ENCODE results near the gene LUM. TPM values are rescaled to one million over a fixed set of nuclear protein-coding genes. Genes with fewer than 3 reads are reported as not detected.

The LUM gene
- total RNA-seq, 1 donor from 2014 or later: 14.2 TPM

DNA sequence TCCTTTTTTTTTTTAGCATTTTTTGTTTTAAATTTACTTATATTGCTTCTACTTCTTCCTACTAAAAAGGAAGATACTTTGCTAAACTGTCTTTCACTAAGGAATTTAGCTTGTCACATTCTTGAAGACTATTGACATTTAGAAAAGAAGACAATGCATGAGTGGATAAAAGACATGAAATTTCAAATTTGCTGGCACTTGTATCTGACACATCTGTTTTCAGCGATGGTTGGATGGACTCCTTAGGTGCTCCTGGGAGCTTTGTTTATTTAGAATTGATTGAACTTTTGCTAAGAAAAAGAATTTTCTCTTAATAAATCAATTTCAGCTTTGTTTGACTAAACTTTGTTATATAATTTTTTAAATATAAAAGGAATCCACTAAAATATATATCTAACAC is 50.2 kb downstream of the LUM start:
- H3K4me3 ChIP-seq (ENCODE audit: low read depth, low read length): no peak overlapping the region
- no peaks in the 10 kb centered on the region for H3K36me3 ChIP-seq (ENCODE audit: control insufficient read depth, insufficient read depth, low read length)
- DNase-seq (ENCODE audit: low read depth): no peak
- TF ChIP-seq CTCF (IDR thresholded peaks at IDR 0.05; ENCODE audit: insufficient read depth, low read length, severe bottlenecking): no peak
- FAIRE-seq: no peak
- H3K27me3 ChIP-seq (ENCODE audit: control insufficient read depth, insufficient read depth, low read length): no peaks in the 10 kb centered on the region

DNA sequence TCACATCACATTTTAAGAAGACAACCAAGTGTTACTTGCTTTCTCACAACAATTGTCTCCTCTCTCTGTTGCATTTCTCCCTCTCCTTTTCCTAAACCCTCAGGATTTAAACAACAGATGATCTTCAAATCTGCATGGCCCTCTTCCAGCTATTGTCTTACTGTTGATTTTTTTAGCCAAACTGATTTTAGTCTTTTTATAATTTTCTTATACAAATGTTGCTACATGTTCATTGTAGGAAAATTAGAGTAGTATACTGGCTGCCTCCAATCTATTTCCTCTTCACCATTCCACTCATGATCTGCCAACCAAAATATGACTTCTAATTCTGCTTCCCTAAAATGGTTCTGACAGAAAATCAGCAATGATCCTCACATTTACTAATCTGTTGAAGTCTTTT is 52.1 kb downstream of the LUM start:
- H3K4me3 ChIP-seq (ENCODE audit: low read depth, low read length): no peak overlapping the region
- no peak for FAIRE-seq
- no peaks in the 10 kb centered on the region for H3K36me3 ChIP-seq (ENCODE audit: control insufficient read depth, insufficient read depth, low read length)
- DNase-seq (ENCODE audit: low read depth): no peak
- no peaks in the 10 kb centered on the region for H3K27me3 ChIP-seq (ENCODE audit: control insufficient read depth, insufficient read depth, low read length)
- TF ChIP-seq CTCF (IDR thresholded peaks at IDR 0.05; ENCODE audit: insufficient read depth, low read length, severe bottlenecking): no peak

DNA sequence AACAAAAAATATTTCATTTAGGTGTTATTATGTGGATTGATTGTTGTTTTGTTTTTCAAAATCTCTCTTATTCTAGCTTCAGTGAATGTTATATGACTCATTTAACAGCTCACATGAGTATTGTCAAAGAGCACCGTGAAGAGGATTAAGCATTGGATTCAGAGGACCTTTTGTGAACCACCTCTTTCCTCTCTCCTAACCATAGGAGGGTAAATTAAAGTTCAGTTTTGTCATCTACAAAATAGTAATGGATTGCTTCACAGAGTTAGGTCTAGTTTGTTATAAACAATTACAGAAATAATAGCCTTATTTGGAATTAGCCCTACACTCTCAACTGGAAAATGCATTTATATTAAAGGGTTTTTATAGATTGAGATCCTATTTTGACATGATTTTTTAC is 52.5 kb downstream of the LUM start:
- FAIRE-seq: no peak
- Histone ChIP-seq H3K4me3 (ENCODE audit: low read depth, low read length) (no peak overlapping the region), H3K27me3 (ENCODE audit: control insufficient read depth, insufficient read depth, low read length) (no peaks in the 10 kb centered on the region), H3K36me3 (ENCODE audit: control insufficient read depth, insufficient read depth, low read length) (no peaks in the 10 kb centered on the region)
- DNase-seq (ENCODE audit: low read depth): peak; percentile 10
- TF ChIP-seq CTCF (IDR thresholded peaks at IDR 0.05; ENCODE audit: insufficient read depth, low read length, severe bottlenecking): no peak

DNA sequence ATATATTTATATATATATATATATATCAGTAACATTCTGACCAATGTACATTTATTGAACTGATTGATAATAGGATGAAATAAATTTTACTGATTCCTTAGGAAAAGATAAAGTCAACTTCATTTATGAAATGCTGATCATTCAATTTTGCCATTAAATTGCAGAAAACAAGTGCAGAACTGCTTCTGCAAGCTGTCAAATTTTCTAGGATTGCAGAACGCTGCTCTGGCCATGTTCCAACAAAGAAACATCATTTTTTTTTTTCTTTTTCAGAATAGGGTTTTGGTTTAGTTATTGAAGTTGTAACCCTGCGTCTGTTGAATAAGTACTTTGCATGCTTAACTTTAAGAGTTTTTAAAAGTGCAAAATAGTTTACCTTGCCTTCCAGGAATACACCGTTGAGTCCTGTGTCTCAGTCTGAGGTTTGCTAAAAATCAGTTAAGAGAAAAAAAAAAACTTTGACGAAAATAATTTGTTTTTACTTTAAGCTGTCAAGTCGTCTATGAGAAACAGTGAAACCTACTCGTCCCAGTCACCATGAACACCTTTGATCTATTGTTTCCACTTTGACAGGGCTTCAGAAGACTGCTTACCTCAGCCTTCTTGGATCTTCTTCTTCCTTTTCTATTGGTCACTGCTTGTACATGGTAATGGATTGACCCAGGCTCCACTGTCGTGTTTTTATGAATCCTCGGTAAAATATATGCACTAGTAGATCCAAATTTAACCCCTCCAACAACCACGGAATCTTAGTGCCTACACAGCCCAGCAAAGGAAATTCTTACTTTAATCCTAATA is 53.7 kb downstream of the LUM start, which contains the start of gene KERA:
KERA (minus strand) TSS at position 657 of the 798 bp plus-strand sequence. CDS start 1,743 bp downstream, outside the sequence.
- no peak for FAIRE-seq

GRCh38 chr12:91056488-91056887 is 54.8 kb downstream of the LUM start:
- Histone ChIP-seq H3K27me3 (ENCODE audit: control insufficient read depth, insufficient read depth, low read length) (no peaks in the 10 kb centered on the region), H3K36me3 (ENCODE audit: control insufficient read depth, insufficient read depth, low read length) (no peaks in the 10 kb centered on the region), H3K4me3 (ENCODE audit: low read depth, low read length) (no peak overlapping the region)
- FAIRE-seq (no peak), DNase-seq (ENCODE audit: low read depth) (no peak)
- no peak for TF ChIP-seq CTCF (IDR thresholded peaks at IDR 0.05; ENCODE audit: insufficient read depth, low read length, severe bottlenecking)

More for the DNA sequence above, 53.7 kb downstream of the LUM start, which contains the start of gene KERA:
- TF ChIP-seq CTCF (IDR thresholded peaks at IDR 0.05; ENCODE audit: insufficient read depth, low read length, severe bottlenecking): no peak
- Histone ChIP-seq H3K27me3 (ENCODE audit: control insufficient read depth, insufficient read depth, low read length) (no peaks in the 10 kb centered on the region), H3K4me3 (ENCODE audit: low read depth, low read length) (no peak within 1 kb of the TSS), H3K36me3 (ENCODE audit: control insufficient read depth, insufficient read depth, low read length) (no peaks in the 10 kb centered on the region)
- no peak for DNase-seq (ENCODE audit: low read depth)

All from bronchial epithelial cell (primary cell).